ENCODE measurements around the gene SHC1.

SHC1 gene

DNA sequence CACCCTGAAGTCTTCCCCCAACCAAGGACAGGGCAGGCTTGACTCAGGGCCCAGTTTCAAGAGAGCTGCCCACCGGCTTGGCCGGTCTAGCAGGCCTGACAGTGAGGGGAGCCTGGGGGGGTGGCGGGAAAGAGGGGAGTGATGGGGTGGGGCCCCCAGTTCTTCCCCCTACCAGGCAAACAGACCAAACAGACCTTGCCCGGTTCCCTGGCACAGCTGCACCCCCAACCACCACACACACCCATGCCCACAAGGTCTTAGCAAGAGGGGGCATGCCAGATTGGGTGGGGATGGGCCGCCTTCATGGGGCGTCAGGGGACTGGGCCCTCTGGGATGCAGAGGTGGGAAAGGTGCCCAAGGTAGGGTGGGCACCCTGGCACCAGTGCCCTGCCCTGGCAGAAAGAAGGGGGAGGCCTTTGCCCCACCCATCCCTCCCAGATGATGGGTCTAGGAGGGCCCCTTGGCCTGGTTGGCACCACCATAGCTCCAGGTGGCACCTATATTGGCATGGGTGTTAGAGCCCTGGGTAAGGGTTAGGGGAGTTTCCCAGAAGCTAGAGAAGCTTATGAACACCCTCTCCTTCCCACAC, 41.0 kb upstream of the SHC1 start:
- no peak overlapping the region for H3K4me3 ChIP-seq (ENCODE audit: low read depth, low read length)
- TF ChIP-seq, protein P1, sequence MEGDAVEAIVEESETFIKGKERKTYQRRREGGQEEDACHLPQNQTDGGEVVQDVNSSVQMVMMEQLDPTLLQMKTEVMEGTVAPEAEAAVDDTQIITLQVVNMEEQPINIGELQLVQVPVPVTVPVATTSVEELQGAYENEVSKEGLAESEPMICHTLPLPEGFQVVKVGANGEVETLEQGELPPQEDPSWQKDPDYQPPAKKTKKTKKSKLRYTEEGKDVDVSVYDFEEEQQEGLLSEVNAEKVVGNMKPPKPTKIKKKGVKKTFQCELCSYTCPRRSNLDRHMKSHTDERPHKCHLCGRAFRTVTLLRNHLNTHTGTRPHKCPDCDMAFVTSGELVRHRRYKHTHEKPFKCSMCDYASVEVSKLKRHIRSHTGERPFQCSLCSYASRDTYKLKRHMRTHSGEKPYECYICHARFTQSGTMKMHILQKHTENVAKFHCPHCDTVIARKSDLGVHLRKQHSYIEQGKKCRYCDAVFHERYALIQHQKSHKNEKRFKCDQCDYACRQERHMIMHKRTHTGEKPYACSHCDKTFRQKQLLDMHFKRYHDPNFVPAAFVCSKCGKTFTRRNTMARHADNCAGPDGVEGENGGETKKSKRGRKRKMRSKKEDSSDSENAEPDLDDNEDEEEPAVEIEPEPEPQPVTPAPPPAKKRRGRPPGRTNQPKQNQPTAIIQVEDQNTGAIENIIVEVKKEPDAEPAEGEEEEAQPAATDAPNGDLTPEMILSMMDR (IDR thresholded peaks at IDR 0.05; ENCODE audit: low read depth, low read length, missing control alignments), result no peak
- DNase-seq (ENCODE audit: low read depth), result no peak

DNA sequence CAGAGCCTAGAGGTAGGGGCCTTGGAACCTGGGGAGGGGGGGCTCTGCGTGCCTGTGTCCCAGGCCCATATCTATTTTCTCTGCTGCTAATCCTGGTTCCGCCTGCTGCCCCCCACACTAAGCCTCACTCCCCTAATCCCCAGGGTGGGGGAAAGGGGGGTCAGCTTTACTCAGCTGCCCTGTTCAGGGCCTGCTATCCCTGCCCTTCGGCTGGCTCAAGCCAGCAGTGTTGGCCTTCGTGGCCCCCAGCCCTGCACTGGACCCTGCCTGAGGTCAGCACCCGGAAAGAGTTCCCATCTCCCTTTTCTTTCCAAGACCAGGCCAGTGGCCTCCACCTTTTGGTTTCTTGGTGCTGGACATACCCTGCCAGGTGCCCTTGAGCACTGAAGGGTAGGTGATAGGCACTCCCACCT, 40.5 kb upstream of the SHC1 start:
- DNase-seq (ENCODE audit: low read depth), result no peak
- TF ChIP-seq, protein P1 (IDR thresholded peaks at IDR 0.05; ENCODE audit: low read depth, low read length, missing control alignments), result no peak
- H3K4me3 ChIP-seq (ENCODE audit: low read depth, low read length), result no peak overlapping the region

DNA sequence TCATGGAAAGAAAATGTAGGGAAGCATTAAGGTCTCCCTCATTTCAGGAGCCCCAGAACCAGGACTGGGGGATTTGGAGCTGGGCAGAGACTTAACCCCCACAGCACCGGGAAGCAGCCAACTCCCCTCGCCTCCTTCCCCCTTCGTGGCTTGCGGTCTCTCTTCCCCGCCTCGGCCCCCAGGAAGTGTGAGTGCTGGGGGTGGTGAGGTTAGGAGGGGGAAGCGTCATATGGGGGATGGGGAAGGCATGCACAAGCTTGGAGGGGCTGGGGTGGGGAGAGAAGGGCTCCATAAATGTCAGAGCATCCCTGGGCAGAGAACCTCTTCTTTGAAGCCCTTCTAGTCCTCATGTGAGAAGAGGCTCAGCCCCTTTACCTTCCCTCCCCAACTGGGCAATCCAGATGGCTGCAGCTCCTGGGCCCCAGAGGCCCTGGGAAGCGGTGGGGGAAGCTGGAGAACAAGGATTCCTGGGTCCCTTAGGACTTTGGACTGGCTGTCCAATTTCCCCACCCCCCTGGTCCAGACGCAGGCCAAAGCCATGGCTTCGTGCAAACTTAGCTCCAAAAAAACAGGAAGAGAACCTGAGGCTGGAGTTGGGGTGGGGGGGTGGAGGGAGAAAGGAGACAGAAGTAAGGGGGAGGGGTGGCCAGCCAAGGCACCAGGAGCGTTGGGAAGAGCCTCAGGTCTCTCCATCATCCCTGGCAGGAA, 39.8 kb upstream of the SHC1 start:
- TF ChIP-seq, protein P1 (IDR thresholded peaks at IDR 0.05; ENCODE audit: low read depth, low read length, missing control alignments), result no peak
- H3K4me3 ChIP-seq (ENCODE audit: low read depth, low read length), result no peak overlapping the region
- no peak for DNase-seq (ENCODE audit: low read depth)

DNA sequence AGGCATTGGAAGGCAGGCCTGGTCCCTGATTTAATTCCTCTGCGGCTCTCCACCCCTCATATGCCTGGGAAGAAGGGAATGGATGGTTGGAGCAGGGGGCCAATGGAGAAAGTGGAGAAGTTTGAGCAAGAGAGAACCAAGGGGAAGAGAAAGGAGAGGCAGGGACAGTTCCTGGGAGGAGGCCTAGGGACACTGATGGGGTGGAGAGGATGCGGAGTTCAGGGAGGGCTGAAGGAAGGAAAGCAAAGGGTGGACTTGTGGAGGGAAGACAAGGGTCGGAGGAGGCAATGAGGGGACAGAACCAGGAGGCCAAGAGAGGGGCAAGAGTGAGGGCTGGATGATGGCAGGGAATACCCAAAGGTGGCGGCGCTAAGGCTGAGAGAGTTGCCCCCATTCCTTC, 39.2 kb upstream of the SHC1 start:
- H3K4me3 ChIP-seq (ENCODE audit: low read depth, low read length), result no peak overlapping the region
- DNase-seq (ENCODE audit: low read depth), result no peak
- TF ChIP-seq, protein P1 (IDR thresholded peaks at IDR 0.05; ENCODE audit: low read depth, low read length, missing control alignments), result no peak

DNA sequence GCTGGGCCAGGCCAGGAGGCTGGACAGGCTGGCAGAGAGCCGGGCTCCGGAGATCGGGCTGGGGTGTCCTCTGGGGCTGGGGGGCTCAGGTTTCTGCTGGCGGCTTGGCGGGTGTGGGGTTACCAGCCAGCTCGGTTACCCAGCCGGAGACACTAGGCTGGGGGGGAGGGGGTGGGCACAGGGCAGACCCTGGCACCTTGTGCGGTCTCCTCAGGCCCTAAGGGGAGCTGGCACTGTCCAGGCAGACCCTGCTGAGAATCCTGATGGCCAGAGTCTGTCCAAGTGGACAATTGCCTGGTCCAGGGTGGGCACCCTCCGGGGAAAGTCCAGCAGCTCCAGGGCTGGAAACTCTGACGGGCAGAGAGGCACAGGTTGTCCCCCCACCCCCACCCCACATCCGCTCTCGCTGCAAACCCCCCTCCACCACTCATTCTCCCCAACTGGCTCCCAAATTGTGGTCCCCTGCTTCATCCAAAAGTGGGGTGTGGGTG, 38.7 kb upstream of the SHC1 start:
- DNase-seq (ENCODE audit: low read depth), result no peak
- H3K4me3 ChIP-seq (ENCODE audit: low read depth, low read length), result no peak overlapping the region
- TF ChIP-seq, protein P1 (IDR thresholded peaks at IDR 0.05; ENCODE audit: low read depth, low read length, missing control alignments), result no peak

DNA sequence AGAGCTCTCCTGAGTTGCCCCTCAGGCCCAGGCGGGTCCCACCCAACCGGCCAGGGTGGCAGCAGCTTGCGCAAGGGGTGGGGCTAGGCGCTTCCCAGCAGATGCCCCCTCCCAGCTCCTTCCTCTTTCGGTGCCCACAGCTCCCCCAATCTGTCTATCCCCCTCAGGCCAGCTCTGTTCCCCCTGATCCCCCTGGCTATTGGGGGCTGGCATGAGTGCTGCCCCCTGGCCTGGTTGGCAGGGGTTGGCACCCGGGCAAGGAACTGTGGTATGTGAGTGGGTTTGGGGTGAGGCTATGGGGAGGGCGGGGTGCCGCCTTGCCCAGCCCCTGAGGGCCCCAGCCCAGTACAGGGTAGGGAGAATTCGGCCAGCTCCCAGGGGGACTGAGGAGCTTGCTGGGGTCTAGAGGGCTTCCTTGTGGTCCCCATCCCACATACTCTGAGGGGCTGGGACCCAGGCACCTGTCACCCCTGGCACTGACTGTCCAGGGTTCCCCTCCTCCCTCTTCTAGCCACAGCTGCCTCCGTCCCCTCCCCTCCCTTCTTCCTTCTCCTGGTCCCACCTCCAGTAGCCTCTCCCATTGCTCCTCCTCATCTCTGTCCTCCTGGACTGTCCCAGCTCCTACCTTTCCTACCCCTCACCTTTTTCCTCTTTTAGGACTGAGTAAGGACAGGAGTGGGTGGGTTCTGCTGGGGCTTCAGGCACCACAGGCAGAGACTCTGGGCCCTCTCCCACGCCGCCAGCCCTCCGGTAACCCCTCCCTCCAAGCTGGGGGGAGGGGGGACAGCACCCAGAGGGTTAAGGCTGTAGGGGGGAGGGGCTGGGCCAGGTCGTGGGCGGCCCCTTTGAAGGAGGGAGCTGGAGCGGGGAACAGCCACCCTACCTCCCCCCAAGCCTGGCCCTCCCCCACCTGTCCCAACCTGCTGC, 37.7 kb upstream of the SHC1 start:
- TF ChIP-seq, protein P1 (IDR thresholded peaks at IDR 0.05; ENCODE audit: low read depth, low read length, missing control alignments), result no peak

More for the DNA sequence above, 37.7 kb upstream of the SHC1 start:
- DNase-seq (ENCODE audit: low read depth), result no peak
- no peak overlapping the region for H3K4me3 ChIP-seq (ENCODE audit: low read depth, low read length)
